HEK293 (cell line): ENCODE data around the gene CCM2.
"Not testable (repeated sequence)": the region's sequence is repeated elsewhere in the genome, so short reads cannot be mapped to it uniquely, and the experiment has no call there.

Experiments used
- CTCF ChIA-PET: fragments of 350-600 bp; formaldehyde crosslinking; extraction: SDS; loops from one replicate; lab custom pipeline; 2021; ENCODE audit warnings: antibody characterized with exemption; lab: Yijun Ruan, JAX
- POLR2A ChIA-PET: fragments of 300-600 bp; formaldehyde crosslinking; extraction: SDS; loops from one replicate; lab custom pipeline; 2020; ENCODE audit warnings: antibody characterized with exemption, inconsistent platforms; lab: Yijun Ruan, JAX
- H3K27ac ChIP-seq: fragments of 200-500 bp; sonication (Bioruptor generic); 2 replicates; pipeline ENCODE4 v1.5.1; 2014; ENCODE audit warnings: low read depth, low read length, control low read depth, inconsistent platforms; ENCODE audit errors: extremely low read depth
- H3K36me3 ChIP-seq, 2 experiments: fragments of 200-500 bp in 1 of 2; sonication (Bioruptor generic) in 1 of 2; 1 replicate in 1 of 2; 2 replicates in 1 of 2; pipeline ENCODE4 v1.5.1; 2014 to 2017; ENCODE audit warnings: inconsistent platforms in 2 of 2, low read length in 2 of 2; ENCODE audit not compliant: control insufficient read depth in 2 of 2, insufficient read depth in 1 of 2
- H3K4me1 ChIP-seq: fragments of 200-500 bp; sonication (Bioruptor generic); 2 replicates; pipeline ENCODE4 v1.5.1; 2014; ENCODE audit warnings: mild to moderate bottlenecking, low read length, inconsistent platforms; ENCODE audit not compliant: control insufficient read depth, insufficient read depth
- H3K4me3 ChIP-seq: 2 replicates; pipeline ENCODE4 v1.5.1; 2011; ENCODE audit warnings: low read depth, mild to moderate bottlenecking, control low read depth, low read length, moderate library complexity
- H3K9me3 ChIP-seq: fragments of 200-500 bp; sonication (Bioruptor generic); 2 replicates; pipeline ENCODE4 v1.5.1; 2014; ENCODE audit warnings: low read depth, low read length, inconsistent platforms; ENCODE audit not compliant: control insufficient read depth, insufficient read depth
- SCRT1 ChIP-seq: fragments of 450-650 bp; formaldehyde crosslinking; IDR thresholded peaks from 2 replicates; pipeline ENCODE4 v1.5.1; 2016; ENCODE audit warnings: missing biosample characterization, missing genetic modification characterization, borderline replicate concordance
- SCRT2 ChIP-seq: fragments of 450-650 bp; formaldehyde crosslinking; IDR thresholded peaks from 2 replicates; pipeline ENCODE4 v1.5.1; 2016; ENCODE audit warnings: missing biosample characterization, missing genetic modification characterization
- ZBTB48 ChIP-seq: fragments of 450-650 bp; formaldehyde crosslinking; IDR thresholded peaks from 2 replicates; pipeline ENCODE4 v1.5.1; 2016; ENCODE audit warnings: missing biosample characterization, missing genetic modification characterization
- ZNF26 ChIP-seq: fragments of 450-650 bp; formaldehyde crosslinking; IDR thresholded peaks from 2 replicates; pipeline ENCODE4 v1.5.1; 2016; ENCODE audit warnings: missing biosample characterization, missing genetic modification characterization
- ZNF394 ChIP-seq: fragments of 450-650 bp; formaldehyde crosslinking; IDR thresholded peaks from 2 replicates; pipeline ENCODE4 v1.5.1; 2016; ENCODE audit warnings: missing biosample characterization, missing genetic modification characterization, mild to moderate bottlenecking, moderate library complexity, borderline replicate concordance
- ZNF530 ChIP-seq: fragments of 450-650 bp; formaldehyde crosslinking; IDR thresholded peaks from 2 replicates; pipeline ENCODE4 v1.5.1; 2016; ENCODE audit warnings: low read depth, missing biosample characterization, missing genetic modification characterization
- ZNF626 ChIP-seq: fragments of 450-650 bp; sonication (Bioruptor Pico); formaldehyde crosslinking; IDR thresholded peaks from 2 replicates; pipeline ENCODE4 v1.5.1; 2018; ENCODE audit warnings: missing biosample characterization, missing genetic modification characterization, inconsistent platforms
- ZNF658 ChIP-seq: fragments of 450-650 bp; formaldehyde crosslinking; IDR thresholded peaks from 2 replicates; pipeline ENCODE4; 2016; ENCODE audit warnings: missing biosample characterization, missing genetic modification characterization
- ZSCAN16 ChIP-seq: fragments of 450-650 bp; formaldehyde crosslinking; IDR thresholded peaks from 2 replicates; pipeline ENCODE4 v1.5.1; 2016; ENCODE audit warnings: missing biosample characterization, missing genetic modification characterization
- TF ChIP-seq, protein P1 (sequence below): fragments of 450-650 bp; formaldehyde crosslinking; conservative IDR thresholded peaks from 2 replicates; pipeline ENCODE4 v1.5.1; 2016; ENCODE audit warnings: low read depth, missing biosample characterization, missing genetic modification characterization

Gene CCM2

GRCh38 chr7:45032421-45032820 lies 32.4 kb downstream of the CCM2 start:
- TF ChIP-seq ZNF626 (tag by site-specific recombination) (no peak), ZNF530 (no peak), ZNF394 (tag by site-specific recombination) (no peak)
- ChIA-PET CTCF (no interaction called here), POLR2A (interaction anchor here (0.6 kb wide), 1 partner anchor 25 kb away, joined by 4 read pairs; no protein-coding TSS in a partner anchor)
- Histone ChIP-seq H3K9me3 (no peaks in the 10 kb centered on the region), H3K36me3 (peaks cover 0 to 3% of the 10 kb centered on the region in 2 experiments; a peak in 2 of 3 replicates), H3K27ac (no peak overlapping the region), H3K4me3 (no peak overlapping the region), H3K4me1 (no peaks in the 10 kb centered on the region; the same call in 1 of the 2 replicates)

- TF ChIP-seq SCRT1 (tag by site-specific recombination): 0 out of 2 replicates have a peak, but pooled peaks have one; percentile 14
- TF ChIP-seq ZNF26 (tag by site-specific recombination): no peak
- TF ChIP-seq ZNF658: no peak
- TF ChIP-seq, protein P1, sequence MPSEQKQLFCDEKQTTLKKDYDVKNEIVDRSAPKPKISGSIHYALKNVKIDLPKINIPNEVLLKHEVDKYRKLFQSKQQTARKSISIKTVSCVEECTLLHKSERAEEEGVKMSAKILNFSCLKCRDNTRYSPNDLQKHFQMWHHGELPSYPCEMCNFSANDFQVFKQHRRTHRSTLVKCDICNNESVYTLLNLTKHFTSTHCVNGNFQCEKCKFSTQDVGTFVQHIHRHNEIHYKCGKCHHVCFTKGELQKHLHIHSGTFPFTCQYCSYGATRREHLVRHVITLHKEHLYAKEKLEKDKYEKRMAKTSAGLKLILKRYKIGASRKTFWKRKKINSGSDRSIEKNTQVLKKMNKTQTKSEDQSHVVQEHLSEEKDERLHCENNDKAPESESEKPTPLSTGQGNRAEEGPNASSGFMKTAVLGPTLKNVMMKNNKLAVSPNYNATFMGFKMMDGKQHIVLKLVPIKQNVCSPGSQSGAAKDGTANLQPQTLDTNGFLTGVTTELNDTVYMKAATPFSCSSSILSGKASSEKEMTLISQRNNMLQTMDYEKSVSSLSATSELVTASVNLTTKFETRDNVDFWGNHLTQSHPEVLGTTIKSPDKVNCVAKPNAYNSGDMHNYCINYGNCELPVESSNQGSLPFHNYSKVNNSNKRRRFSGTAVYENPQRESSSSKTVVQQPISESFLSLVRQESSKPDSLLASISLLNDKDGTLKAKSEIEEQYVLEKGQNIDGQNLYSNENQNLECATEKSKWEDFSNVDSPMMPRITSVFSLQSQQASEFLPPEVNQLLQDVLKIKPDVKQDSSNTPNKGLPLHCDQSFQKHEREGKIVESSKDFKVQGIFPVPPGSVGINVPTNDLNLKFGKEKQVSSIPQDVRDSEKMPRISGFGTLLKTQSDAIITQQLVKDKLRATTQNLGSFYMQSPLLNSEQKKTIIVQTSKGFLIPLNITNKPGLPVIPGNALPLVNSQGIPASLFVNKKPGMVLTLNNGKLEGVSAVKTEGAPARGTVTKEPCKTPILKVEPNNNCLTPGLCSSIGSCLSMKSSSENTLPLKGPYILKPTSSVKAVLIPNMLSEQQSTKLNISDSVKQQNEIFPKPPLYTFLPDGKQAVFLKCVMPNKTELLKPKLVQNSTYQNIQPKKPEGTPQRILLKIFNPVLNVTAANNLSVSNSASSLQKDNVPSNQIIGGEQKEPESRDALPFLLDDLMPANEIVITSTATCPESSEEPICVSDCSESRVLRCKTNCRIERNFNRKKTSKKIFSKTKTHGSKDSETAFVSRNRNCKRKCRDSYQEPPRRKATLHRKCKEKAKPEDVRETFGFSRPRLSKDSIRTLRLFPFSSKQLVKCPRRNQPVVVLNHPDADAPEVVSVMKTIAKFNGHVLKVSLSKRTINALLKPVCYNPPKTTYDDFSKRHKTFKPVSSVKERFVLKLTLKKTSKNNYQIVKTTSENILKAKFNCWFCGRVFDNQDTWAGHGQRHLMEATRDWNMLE (tag by site-specific recombination): no peak
- peak; percentile 87 for TF ChIP-seq SCRT2 (tag by site-specific recombination)
- TF ChIP-seq ZSCAN16 (tag by site-specific recombination): no peak
- Histone ChIP-seq H3K4me1 (no peaks in the 10 kb centered on the region; the same call in 1 of the 2 replicates), H3K36me3 (peaks cover 0 to 6% of the 10 kb centered on the region in 2 experiments; a peak in 2 of 3 replicates), H3K4me3 (no peak overlapping the region), H3K27ac (no peak overlapping the region), H3K9me3 (no peaks in the 10 kb centered on the region)
- POLR2A ChIA-PET: interaction anchor here (0.6 to 1.0 kb wide), 2 partner anchors 19 to 32 kb away, joined by 3 read pairs; no protein-coding TSS in a partner anchor
- CTCF ChIA-PET: interaction anchor here (0.6 to 1.1 kb wide), 2 partner anchors 60 to 226 kb away, joined by 3 to 4 read pairs; no protein-coding TSS in a partner anchor
Observed at GRCh38 chr7:45033261-45033930, 33.4 kb downstream of the CCM2 start.

DNA sequence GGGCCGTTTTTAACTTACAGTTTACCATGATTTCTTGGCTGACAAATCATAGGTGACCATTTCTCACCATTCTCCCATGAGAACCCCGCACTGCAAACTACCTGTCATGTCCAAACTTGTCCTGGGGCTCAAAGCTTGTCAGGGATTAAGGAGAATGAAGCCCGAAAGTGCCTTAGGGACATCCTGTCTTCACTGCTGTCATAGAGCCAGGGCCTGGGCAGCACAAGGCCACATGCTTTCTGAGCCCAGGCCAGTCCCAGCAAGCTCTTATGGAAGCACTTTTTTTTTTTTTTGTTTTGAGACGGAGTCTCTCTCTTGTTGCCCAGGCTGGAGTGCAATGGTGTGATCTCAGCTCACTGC lies 33.9 kb downstream of the CCM2 start:
- ChIA-PET POLR2A (interaction anchor here (0.7 to 1.0 kb wide), 2 partner anchors 33 to 78 kb away, joined by 3 to 5 read pairs; partner anchors contain the start of gene TBRG4), CTCF (interaction anchor here (0.6 to 1.1 kb wide), 2 partner anchors 61 to 226 kb away, joined by 3 to 4 read pairs; no protein-coding TSS in a partner anchor)
- Histone ChIP-seq H3K4me3 (no peak overlapping the region), H3K4me1 (no peaks in the 10 kb centered on the region; the same call in 1 of the 2 replicates), H3K36me3 (peaks cover 0 to 11% of the 10 kb centered on the region in 2 experiments; a peak in 2 of 3 replicates), H3K9me3 (no peaks in the 10 kb centered on the region), H3K27ac (no peak overlapping the region)
- TF ChIP-seq ZNF626 (tag by site-specific recombination) (no peak), ZBTB48 (peak; percentile 92)

DNA sequence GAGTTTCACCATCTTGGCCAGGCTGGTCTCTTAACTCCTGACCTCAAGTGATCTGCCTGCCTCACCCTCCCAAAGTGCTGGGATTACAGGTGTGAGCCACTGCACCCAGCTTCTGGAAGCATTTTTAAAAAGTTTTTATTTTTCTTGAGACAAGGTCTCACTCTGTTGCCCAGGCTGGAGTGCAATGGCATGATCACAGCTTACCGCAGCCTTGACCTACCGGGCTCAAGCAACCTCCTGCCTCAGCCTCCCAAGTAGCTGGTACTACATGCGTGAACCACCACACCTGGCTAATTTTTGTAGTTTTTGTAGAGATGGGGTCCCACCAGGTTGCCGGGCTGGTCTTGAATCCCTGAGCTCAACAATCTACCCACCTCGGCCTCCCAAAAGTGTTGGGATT lies 34.7 kb downstream of the CCM2 start:
- CTCF ChIA-PET: interaction anchor here (0.6 kb wide), 1 partner anchor 223 kb away, joined by 3 read pairs; no protein-coding TSS in a partner anchor
- H3K4me3 ChIP-seq, POLR2A ChIA-PET, H3K9me3 ChIP-seq, H3K27ac ChIP-seq, H3K4me1 ChIP-seq: not testable (repeated sequence)
- H3K36me3 ChIP-seq: peaks cover 0 to 16% of the 10 kb centered on the region in 2 experiments; a peak in 2 of 3 replicates
